HCT116 (cell line): ENCODE measurements around the gene ELAVL1.

Source experiments
- CTCF ChIP-seq, 3 experiments: fragments of 200-600 bp in 1 of 3; sonication (generic) in 1 of 3; IDR thresholded peaks in 2 of 3; conservative IDR thresholded peaks in 1 of 3; 2 replicates each; pipeline ENCODE4 v1.5.1; 2012 to 2017; ENCODE audit warnings: low read depth in 2 of 3, low read length in 2 of 3, antibody characterized with exemption in 1 of 3, borderline replicate concordance in 1 of 3, control low read depth in 1 of 3, mild to moderate bottlenecking in 1 of 3, mixed read lengths in 1 of 3, mixed run types in 1 of 3, moderate library complexity in 1 of 3; ENCODE audit not compliant: insufficient read depth in 1 of 3
- EZH2 ChIP-seq: fragments of 200-600 bp; sonication (generic); IDR thresholded peaks from 2 replicates; pipeline ENCODE4 v1.6.1; 2017; ENCODE audit warnings: antibody characterized with exemption, mixed run types
- POLR2A ChIP-seq: IDR thresholded peaks from 2 replicates; pipeline ENCODE4 v1.7.0; 2011; ENCODE audit warnings: borderline replicate concordance; ENCODE audit not compliant: insufficient read depth, insufficient read length; ENCODE audit errors: extremely low read depth
- POLR2AphosphoS5 ChIP-seq: IDR thresholded peaks from 2 replicates; pipeline ENCODE4 v1.6.1; 2011; ENCODE audit warnings: mild to moderate bottlenecking, low read depth, low read length, moderate library complexity
- REST ChIP-seq: IDR thresholded peaks from 2 replicates; pipeline ENCODE4 v1.6.1; 2012; ENCODE audit warnings: low read depth

- no peak for TF ChIP-seq POLR2AphosphoS5
- no peak for TF ChIP-seq POLR2A
- no peak for TF ChIP-seq CTCF (IDR thresholded peaks at IDR 0.05 in 2 of 3, conservative IDR thresholded peaks at IDR 0.05 in 1 of 3; ENCODE audit: borderline replicate concordance in 1 of 3, insufficient read depth in 1 of 3, low read depth in 2 of 3, low read length in 2 of 3)
- TF ChIP-seq EZH2 = no peak
- TF ChIP-seq REST = no peak
These were observed 77.1 kb downstream of the ELAVL1 start for GRCh38 chr19:7928334-7928706.
